GM12873 (cell line): ENCODE data around the gene VWA1.
A peak's percentile ranks its signal among the peaks of the same experiment; 100 is the strongest.

Source experiments
- CTCF ChIP-seq: IDR thresholded peaks from 2 replicates; pipeline ENCODE4 v1.5.1; 2012; ENCODE audit warnings: low read depth, mild to moderate bottlenecking, moderate library complexity, low read length, control low read depth; ENCODE audit not compliant: insufficient read depth; ENCODE audit errors: missing control alignments

Gene VWA1

GRCh38 chr1:1393428-1393827 is 42.1 kb upstream of the VWA1 start:
- no peak for TF ChIP-seq CTCF

DNA sequence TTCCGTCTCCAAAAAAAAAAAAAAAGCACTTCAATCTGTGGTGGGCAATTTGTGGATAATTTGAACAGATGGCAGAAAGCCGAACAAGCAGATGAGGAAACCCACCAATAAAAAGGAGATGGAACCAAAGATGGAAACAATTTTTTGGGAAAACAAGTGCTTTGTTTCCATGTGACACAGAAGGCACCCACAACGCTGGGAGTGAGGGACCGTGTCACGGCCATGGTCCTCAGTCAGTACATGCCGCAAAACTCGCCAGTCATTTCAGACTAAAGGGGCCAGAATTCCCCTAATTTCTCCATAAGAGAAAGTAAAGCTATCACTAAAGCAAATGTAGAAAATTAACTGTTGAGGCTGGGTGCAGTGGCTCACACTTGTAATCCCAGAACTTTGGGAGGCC is 41.4 kb upstream of the VWA1 start:
- no peak for TF ChIP-seq CTCF

DNA sequence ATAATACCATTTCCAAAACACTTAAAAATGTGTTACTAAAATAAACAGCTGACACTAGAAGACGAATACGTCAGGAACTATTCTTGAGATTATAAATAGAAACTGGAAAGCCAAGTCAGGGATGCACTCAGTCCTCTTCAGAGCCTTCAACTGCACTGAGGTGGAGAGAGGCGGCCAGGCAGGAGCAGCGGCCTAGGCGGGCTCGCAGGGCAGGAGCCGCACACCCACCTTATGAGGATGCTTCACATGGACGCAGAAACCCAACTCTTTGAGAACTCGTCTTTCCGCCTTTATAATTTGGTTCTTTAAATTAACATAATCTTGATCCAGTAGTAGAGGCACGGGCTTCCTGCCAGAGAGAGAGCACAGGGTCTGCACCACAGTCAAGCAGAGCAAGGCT is 40.3 kb upstream of the VWA1 start:
- no peak for TF ChIP-seq CTCF

DNA sequence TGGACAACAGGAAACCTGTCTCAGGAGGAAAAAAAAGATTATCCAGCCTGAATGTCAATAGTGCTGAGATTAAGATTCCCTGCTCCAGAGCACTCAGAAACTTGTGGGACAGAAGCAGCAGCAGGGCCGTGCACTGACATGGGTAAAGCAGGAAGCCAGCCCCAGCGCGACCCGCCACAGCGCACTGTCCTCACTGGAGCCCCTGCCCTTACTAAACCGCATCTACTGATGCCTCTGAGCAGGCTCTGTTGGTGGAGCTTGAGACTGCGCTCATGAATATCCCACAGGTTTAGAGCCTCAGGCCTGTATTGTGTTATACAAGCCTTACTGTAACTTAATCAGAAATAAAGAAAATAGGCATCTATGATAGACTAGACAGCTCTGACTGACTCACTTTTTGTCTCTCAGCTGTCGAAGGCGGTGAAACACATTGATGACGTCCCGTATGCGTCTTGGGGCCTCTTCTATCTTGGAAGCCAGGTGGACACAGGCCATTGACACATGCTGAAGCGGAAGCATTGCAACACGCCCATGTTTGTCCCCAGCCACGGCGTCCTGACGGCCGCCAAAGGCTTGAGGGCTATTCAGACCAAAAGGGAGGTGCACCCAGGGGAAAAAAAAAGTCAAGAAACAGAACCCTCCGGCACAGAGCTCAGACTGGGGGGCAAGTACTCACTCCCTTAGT is 37.5 kb upstream of the VWA1 start:
- no peak for TF ChIP-seq CTCF

DNA sequence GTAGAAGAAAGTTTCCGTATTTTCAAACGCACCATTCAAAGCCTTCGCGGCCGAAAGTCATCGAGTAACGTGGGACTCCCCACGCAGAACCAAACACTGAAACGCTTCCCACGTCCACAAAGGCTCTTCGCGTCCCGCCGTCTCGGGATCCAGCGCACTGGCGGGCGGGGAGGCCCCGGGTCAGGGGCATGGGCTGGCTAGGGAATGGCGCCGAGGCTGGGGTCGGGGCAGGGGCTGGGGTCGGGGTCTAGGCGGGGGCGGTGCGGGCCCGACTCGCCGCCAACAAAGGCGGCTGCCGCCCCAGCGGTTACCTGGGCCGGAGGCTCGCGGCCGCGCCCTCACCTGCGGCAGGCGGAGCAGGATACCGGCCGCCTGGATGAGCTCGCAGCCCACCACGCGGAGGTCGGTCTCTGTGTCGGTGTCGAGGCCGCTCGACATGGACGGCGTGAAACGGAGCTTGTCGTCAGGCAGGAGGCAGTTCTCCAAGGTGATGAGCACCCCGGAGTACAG is 36.8 kb upstream of the VWA1 start:
- TF ChIP-seq CTCF = no peak

- TF ChIP-seq CTCF = peak; percentile 68
Measured at GRCh38 chr1:1399187-1399871, 36.2 kb upstream of the VWA1 start, which contains the start of gene CCNL2. TSS of gene CCNL2 (minus strand) at chr1:1399335. CDS start at chr1:1399306, 29 bp downstream.

GRCh38 chr1:1399872-1400575 is 35.5 kb upstream of the VWA1 start:
- no peak for TF ChIP-seq CTCF
